OCI-LY7 (cell line): ENCODE measurements around the gene PSMG3. TPM values are rescaled to one million over a fixed set of nuclear protein-coding genes. Genes with fewer than 3 reads are reported as not detected.

ENCODE experiments used
- BruUV-seq: library from RNA; stranded (reverse); fragments of 400-500 nt; replicated peaks from 2 replicates; lab custom pipeline; 2021; lab: Mats Ljungman, UMichigan
- CTCF ChIA-PET: fragments of 300-600 bp; sonication (Branson Sonifier 250); formaldehyde crosslinking; loops from one replicate; lab custom pipeline; 2022; ENCODE audit warnings: antibody characterized with exemption; ENCODE audit not compliant: unreplicated experiment; lab: Charles Lee
- POLR2A ChIA-PET: fragments of 300-600 bp; sonication (Branson Sonifier 250); formaldehyde crosslinking; loops from one replicate; lab custom pipeline; 2022; ENCODE audit warnings: antibody characterized with exemption; lab: Charles Lee
- DNase-seq: peaks from one replicate; pipeline ENCODE4 v3.0.0-alpha.2; 2015; ENCODE audit warnings: low spot score
- H2AFZ ChIP-seq: fragments of 200-600 bp; sonication (generic), shearing (Covaris generic); 2 replicates; pipeline ENCODE4 v1.6.1; 2014; ENCODE audit warnings: mild to moderate bottlenecking, antibody characterized with exemption, low read length, moderate library complexity
- H3K27ac ChIP-seq: fragments of 200-600 bp; sonication (generic); 2 replicates; pipeline ENCODE4 v1.5.1; 2014; ENCODE audit warnings: mixed run types, low read depth, mild to moderate bottlenecking, moderate library complexity, low read length, inconsistent platforms; ENCODE audit not compliant: poor library complexity, severe bottlenecking
- H3K36me3 ChIP-seq: fragments of 200-600 bp; sonication (generic); 2 replicates; pipeline ENCODE4 v1.6.1; 2014; ENCODE audit warnings: mild to moderate bottlenecking, antibody characterized with exemption, low read length, moderate library complexity, mixed read lengths; ENCODE audit not compliant: insufficient read depth
- H3K4me1 ChIP-seq: fragments of 200-600 bp; sonication (generic); 2 replicates; pipeline ENCODE4 v1.5.1; 2014; ENCODE audit warnings: mild to moderate bottlenecking, low read length; ENCODE audit not compliant: insufficient read depth, poor library complexity, severe bottlenecking
- H3K4me2 ChIP-seq: fragments of 200-600 bp; sonication (generic); 2 replicates; pipeline ENCODE4 v1.6.1; 2014; ENCODE audit warnings: mild to moderate bottlenecking, low read length
- H3K4me3 ChIP-seq: fragments of 200-600 bp; sonication (generic); 2 replicates; pipeline ENCODE4 v1.5.1; 2014; ENCODE audit warnings: mild to moderate bottlenecking, low read depth, low read length; ENCODE audit not compliant: poor library complexity, severe bottlenecking
- H3K79me2 ChIP-seq: fragments of 200-600 bp; sonication (generic); 2 replicates; pipeline ENCODE4 v1.6.1; 2016; ENCODE audit warnings: low read depth, mild to moderate bottlenecking, low read length, moderate library complexity, mixed read lengths; ENCODE audit not compliant: insufficient read depth
- H3K9me2 ChIP-seq: fragments of 200-600 bp; sonication (generic); 2 replicates; pipeline ENCODE4 v1.6.1; 2016; ENCODE audit warnings: mild to moderate bottlenecking, low read length, mixed read lengths; ENCODE audit not compliant: insufficient read depth
- H3K9me3 ChIP-seq: fragments of 200-600 bp; sonication (generic); 2 replicates; pipeline ENCODE4 v1.6.1; 2014; ENCODE audit warnings: mild to moderate bottlenecking, mixed run types, low read length, mixed read lengths
- H4K20me1 ChIP-seq: fragments of 200-600 bp; sonication (generic); 2 replicates; pipeline ENCODE4 v1.6.1; 2014; ENCODE audit warnings: mild to moderate bottlenecking, antibody characterized with exemption, low read length, moderate library complexity, mixed read lengths; ENCODE audit not compliant: insufficient read depth
- EZH2phosphoT487 ChIP-seq: fragments of 200-600 bp; sonication (generic); IDR thresholded peaks from 2 replicates; pipeline ENCODE4 v1.6.1; 2018; ENCODE audit warnings: low read depth, borderline replicate concordance, mild to moderate bottlenecking, mixed run types, antibody characterized with exemption, low read length, moderate library complexity, mixed read lengths
- intact Hi-C: fragments of 100-400 bp; cut with micrococcal nuclease; formaldehyde crosslinking; loops from one replicate; pipeline ENCODE4 v1.10.0; 2022; ENCODE audit not compliant: unreplicated experiment
- total RNA-seq, 2 experiments: library from RNA; depleted of rRNA in 1 of 2; stranded (reverse); fragments of >200 nt in 1 of 2; shearing (Covaris generic) in 1 of 2; gene quantifications; 2 replicates each; pipeline ENCODE4 v1.2.3, GENCODE V29; 2014 to 2022
- TF ChIP-seq, protein P1 (sequence below): fragments of 200-600 bp; sonication (generic); conservative IDR thresholded peaks from 2 replicates; pipeline ENCODE4 v1.5.1; 2014; ENCODE audit warnings: mild to moderate bottlenecking, antibody characterized with exemption, low read length, moderate library complexity, mixed read lengths

PSMG3 gene
- total RNA-seq, 2 experiments from 2014 or later, result 63.7 to 129 TPM

DNA sequence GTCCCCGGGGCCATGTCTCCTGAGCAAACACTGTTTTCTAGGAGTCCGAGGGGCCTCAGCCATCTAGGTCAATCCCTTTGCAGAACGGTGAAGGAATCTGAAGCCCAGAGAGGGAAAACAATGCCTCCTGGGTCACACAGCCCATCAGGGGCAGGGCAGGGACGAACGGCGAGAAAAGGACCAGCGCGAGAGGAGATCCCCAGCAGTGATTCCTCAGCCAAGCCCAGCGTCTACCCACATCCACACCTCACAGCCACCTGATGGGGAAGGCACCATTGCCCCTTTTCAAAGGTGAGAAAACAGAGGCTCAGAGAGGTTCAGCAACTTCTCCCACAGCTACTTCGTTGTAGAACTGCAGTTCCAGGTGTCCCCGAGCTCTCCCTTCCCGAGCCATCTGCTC is 17.9 kb upstream of the PSMG3 start:
- Histone ChIP-seq H3K4me3 (no peak overlapping the region), H2AFZ (no peak overlapping the region), H3K4me1 (peaks cover 17% of the 10 kb centered on the region), H3K36me3 (no peaks in the 10 kb centered on the region), H3K27ac (no peak overlapping the region), H3K9me3 (0 out of 2 replicates have a peak, but pooled peaks cover 7% of the 10 kb centered on the region), H3K4me2 (no peak overlapping the region), H4K20me1 (no peaks in the 10 kb centered on the region), H3K9me2 (no peaks in the 10 kb centered on the region), H3K79me2 (no peaks in the 10 kb centered on the region)
- intact Hi-C loops, result no loop called here
- TF ChIP-seq, protein P1, sequence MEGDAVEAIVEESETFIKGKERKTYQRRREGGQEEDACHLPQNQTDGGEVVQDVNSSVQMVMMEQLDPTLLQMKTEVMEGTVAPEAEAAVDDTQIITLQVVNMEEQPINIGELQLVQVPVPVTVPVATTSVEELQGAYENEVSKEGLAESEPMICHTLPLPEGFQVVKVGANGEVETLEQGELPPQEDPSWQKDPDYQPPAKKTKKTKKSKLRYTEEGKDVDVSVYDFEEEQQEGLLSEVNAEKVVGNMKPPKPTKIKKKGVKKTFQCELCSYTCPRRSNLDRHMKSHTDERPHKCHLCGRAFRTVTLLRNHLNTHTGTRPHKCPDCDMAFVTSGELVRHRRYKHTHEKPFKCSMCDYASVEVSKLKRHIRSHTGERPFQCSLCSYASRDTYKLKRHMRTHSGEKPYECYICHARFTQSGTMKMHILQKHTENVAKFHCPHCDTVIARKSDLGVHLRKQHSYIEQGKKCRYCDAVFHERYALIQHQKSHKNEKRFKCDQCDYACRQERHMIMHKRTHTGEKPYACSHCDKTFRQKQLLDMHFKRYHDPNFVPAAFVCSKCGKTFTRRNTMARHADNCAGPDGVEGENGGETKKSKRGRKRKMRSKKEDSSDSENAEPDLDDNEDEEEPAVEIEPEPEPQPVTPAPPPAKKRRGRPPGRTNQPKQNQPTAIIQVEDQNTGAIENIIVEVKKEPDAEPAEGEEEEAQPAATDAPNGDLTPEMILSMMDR, result no peak
- TF ChIP-seq EZH2phosphoT487, result no peak
- no peak for DNase-seq
- ChIA-PET CTCF (no interaction called here), POLR2A (no interaction called here)
- no TSS peak for BruUV-seq

DNA sequence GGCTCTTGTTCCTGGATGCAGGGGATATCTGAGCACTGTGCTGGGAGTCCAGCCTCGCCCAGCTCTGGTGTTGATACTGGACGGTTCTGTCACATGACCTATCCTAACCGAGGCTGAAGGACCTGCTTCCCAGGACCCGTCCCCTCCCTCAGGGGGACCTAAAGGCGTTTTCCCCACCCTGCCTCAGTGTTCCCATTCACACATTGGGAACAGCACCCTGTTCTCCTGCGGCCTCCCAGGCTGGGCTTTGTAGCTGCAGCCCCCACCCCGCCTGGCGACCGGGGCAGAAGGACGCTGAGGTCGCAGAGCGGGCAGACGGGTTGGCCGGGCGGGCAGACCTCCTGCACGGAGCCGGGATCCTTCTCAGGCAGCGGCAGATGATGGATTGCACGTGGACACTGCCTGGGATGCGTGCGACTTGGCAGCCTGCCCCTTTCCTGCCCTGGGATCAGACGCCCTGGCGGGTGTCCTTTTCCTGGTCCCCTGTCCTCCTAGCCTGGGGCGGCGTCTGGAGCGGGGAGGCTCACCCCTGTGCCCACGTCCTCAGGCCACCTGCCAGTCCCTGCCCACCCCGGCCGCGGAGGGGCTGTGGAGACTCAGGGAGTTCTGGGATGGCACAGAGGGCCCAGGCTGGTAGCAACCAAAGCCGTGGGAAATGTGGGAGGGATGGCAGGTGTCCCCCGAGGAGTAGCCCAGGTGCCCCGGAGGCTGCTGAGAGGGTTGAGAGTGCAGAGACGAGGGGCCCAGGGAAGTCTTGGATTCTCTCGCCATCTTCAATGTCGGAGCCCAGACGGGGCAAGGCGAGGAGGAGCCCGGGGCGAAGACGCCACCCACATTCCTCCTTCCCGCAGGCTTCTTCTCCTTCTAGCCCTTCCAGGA is 17.2 kb upstream of the PSMG3 start:
- POLR2A ChIA-PET, result no interaction called here
- no TSS peak for BruUV-seq
- no peak for DNase-seq
- no peak for TF ChIP-seq EZH2phosphoT487
- TF ChIP-seq, protein P1, result no peak
- Histone ChIP-seq H3K4me1 (peaks cover 10% of the 10 kb centered on the region), H4K20me1 (no peaks in the 10 kb centered on the region), H3K27ac (no peak overlapping the region), H3K9me3 (0 out of 2 replicates have a peak, but pooled peaks cover 7% of the 10 kb centered on the region), H3K4me3 (no peak overlapping the region), H3K9me2 (no peaks in the 10 kb centered on the region), H3K79me2 (no peaks in the 10 kb centered on the region), H3K36me3 (no peaks in the 10 kb centered on the region), H3K4me2 (no peak overlapping the region), H2AFZ (no peak overlapping the region)
- CTCF ChIA-PET, result no interaction called here
- intact Hi-C loops, result no loop called here
